ENCODE measurements around the gene RAB40C.

Gene RAB40C

DNA sequence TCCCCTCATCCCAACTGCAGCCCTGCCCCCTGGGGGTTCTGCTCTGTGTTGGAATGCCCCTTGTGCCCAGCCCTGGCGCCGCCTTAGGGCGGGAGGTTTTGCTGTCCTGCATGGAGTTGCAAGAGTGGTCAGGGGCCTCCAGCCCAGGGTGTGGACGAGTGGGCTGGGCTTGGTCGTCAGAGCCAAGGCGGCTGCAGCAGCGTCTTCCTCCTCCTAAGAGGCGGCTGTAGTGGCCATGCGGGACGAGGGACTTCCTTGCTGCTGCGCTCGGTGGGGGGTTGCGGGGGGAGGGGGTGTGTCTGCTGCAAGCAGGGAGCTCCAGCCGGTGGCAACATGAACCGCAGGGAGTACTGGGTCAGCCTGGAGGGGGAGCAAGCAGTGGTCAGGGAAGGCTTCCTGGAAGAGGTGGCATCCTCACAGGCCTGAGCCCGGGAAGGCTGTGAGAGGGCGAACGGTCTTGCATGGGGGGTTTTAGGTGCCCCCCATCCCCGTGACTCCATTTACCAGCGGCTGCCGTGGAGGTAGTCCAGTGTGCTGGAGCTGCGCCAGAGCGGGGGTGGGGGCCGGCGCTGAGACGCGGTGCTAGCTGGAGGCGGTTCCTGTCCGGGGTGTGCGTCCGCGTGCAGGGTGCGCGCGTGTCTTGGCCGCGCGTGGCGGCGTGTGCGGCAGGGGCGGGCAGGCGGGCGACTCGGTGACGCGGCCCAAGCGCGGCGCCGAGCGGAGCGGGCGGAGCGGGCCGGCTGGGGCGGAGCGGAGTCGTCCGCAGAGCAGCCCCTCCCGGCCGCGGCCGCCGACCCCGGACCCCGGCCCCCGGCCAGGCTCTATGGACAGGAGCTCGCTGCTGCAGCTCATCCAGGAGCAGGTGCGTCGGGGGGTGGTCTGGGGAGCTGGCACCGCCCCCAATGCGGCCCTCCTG, 85.4 kb downstream of the RAB40C start, which contains the start of gene RHBDL1:
TSS of gene RHBDL1 (plus strand) at position 704 of the 916 bp plus-strand sequence. CDS start at position 824, 120 bp downstream.
- Histone ChIP-seq H3K4me1 (ENCODE audit: control insufficient read depth, insufficient read depth, low read length) (peaks cover 4% of the 10 kb centered on the region), H3K36me3 (ENCODE audit: control insufficient read depth, insufficient read depth, low read length) (peaks cover 16% of the 10 kb centered on the region), H3K4me3 (ENCODE audit: low read length) (peak within 1 kb of the TSS; percentile 62), H3K27me3 (ENCODE audit: control insufficient read depth, insufficient read depth, low read length) (no peaks in the 10 kb centered on the region), H3K27ac (ENCODE audit: low read depth, low read length) (no peak within 1 kb of the TSS), H3K9ac (ENCODE audit: low read length) (no peak within 1 kb of the TSS)

DNA sequence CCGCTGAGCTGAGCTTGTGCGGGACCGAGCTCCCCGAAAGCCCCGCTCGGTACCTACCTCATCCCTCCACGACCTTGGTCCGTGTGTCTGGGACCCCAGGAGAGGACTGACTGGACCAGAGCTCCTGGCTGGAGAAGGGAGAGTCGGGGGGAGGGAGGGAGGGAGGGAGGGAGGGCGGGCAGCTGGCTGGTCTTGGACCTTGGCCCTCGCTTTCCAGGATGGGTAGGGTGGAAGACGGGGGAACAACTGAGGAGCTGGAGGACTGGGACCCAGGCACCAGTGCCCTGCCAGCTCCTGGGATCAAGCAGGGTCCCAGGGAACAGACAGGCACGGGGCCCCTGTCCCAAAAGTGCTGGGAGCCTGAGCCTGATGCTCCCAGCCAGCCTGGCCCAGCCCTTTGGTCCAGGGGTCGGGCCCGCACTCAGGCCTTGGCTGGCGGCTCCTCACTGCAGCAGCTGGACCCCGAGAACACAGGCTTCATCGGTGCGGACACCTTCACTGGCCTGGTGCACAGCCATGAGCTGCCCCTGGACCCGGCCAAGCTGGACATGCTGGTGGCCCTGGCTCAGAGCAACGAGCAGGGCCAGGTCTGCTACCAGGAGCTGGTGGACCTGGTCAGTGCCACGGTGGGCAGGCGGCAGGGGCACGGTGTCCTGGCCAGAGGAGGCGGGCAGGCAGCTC, 86.2 kb downstream of the RAB40C start:
- Histone ChIP-seq H3K9ac (ENCODE audit: low read length) (no peak overlapping the region), H3K4me3 (ENCODE audit: low read length) (peak overlapping the region; percentile 48)

DNA sequence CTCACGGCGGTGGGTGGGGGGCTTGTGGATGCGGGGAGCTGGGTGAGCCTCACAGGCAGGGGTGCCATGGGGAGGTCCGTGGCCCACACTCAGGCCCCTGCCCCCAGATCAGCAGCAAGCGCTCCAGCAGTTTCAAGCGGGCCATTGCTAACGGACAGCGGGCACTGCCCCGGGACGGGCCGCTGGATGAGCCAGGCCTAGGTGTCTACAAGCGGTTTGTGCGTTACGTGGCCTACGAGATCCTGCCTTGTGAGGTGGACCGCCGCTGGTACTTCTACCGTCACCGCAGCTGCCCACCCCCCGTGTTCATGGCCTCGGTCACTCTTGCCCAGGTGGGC, 86.7 kb downstream of the RAB40C start:
- Histone ChIP-seq H3K27ac (ENCODE audit: low read depth, low read length) (no peak overlapping the region), H3K36me3 (ENCODE audit: control insufficient read depth, insufficient read depth, low read length) (peaks cover 10% of the 10 kb centered on the region), H3K27me3 (ENCODE audit: control insufficient read depth, insufficient read depth, low read length) (no peaks in the 10 kb centered on the region), H3K4me3 (ENCODE audit: low read length) (peak overlapping the region; percentile 32), H3K9ac (ENCODE audit: low read length) (no peak overlapping the region), H3K4me1 (ENCODE audit: control insufficient read depth, insufficient read depth, low read length) (peaks cover 12% of the 10 kb centered on the region)

More for the DNA sequence above, 86.2 kb downstream of the RAB40C start:
- Histone ChIP-seq H3K27me3 (ENCODE audit: control insufficient read depth, insufficient read depth, low read length) (no peaks in the 10 kb centered on the region), H3K4me1 (ENCODE audit: control insufficient read depth, insufficient read depth, low read length) (peaks cover 8% of the 10 kb centered on the region), H3K27ac (ENCODE audit: low read depth, low read length) (no peak overlapping the region), H3K36me3 (ENCODE audit: control insufficient read depth, insufficient read depth, low read length) (peaks cover 9% of the 10 kb centered on the region)

DNA sequence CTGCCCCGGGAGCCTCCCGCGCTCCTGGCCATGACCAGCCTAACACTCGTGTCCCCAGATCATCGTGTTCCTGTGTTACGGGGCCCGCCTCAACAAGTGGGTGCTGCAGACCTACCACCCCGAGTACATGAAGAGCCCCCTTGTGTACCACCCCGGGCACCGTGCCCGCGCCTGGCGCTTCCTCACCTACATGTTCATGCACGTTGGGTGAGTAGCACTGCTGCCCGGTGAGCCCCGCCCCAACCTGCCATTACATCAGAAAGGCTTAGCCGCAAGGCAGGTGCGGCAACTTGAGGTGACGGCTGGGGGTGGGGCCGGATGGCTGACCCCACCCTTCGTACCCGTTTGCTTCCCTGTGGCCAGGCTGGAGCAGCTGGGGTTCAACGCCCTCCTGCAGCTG, 87.0 kb downstream of the RAB40C start:
- Histone ChIP-seq H3K9ac (ENCODE audit: low read length) (no peak overlapping the region), H3K27ac (ENCODE audit: low read depth, low read length) (no peak overlapping the region), H3K27me3 (ENCODE audit: control insufficient read depth, insufficient read depth, low read length) (no peaks in the 10 kb centered on the region), H3K4me3 (ENCODE audit: low read length) (no peak overlapping the region), H3K36me3 (ENCODE audit: control insufficient read depth, insufficient read depth, low read length) (peaks cover 14% of the 10 kb centered on the region), H3K4me1 (ENCODE audit: control insufficient read depth, insufficient read depth, low read length) (peaks cover 14% of the 10 kb centered on the region)

DNA sequence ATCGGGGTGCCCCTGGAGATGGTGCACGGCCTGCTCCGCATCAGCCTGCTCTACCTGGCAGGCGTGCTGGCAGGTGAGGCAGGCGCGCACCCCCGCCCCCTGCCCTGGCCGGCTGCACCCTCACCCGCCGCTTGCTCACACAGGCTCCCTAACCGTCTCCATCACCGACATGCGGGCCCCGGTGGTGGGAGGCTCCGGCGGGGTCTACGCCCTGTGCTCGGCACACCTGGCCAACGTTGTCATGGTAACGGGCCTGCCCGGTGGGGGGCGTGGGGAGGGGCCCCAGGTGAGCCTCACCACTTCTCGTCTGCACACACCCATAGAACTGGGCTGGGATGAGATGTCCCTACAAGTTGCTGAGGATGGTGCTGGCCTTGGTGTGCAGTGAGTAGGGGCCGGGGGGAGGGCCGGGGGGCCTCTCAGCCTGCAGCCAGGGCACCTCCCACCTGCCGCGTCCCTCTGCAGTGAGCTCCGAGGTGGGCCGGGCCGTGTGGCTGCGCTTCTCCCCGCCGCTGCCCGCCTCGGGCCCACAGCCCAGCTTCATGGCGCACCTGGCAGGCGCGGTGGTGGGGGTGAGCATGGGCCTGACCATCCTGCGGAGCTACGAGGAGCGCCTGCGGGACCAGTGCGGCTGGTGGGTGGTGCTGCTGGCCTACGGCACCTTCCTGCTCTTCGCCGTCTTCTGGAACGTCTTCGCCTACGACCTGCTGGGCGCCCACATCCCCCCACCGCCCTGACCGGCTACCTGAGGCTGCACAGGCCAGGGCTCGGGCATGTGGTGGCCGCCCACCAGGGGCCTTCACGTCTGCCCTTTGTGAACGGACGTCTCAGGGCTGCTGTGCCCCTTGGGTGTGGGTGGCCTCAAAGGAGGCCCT, 87.7 kb downstream of the RAB40C start:
- H3K4me1 ChIP-seq (ENCODE audit: control insufficient read depth, insufficient read depth, low read length), result peaks cover 14% of the 10 kb centered on the region
- H3K27me3 ChIP-seq (ENCODE audit: control insufficient read depth, insufficient read depth, low read length), result no peaks in the 10 kb centered on the region
- no peak overlapping the region for H3K4me3 ChIP-seq (ENCODE audit: low read length)
- no peak overlapping the region for H3K27ac ChIP-seq (ENCODE audit: low read depth, low read length)
- peaks cover 15% of the 10 kb centered on the region for H3K36me3 ChIP-seq (ENCODE audit: control insufficient read depth, insufficient read depth, low read length)
- H3K9ac ChIP-seq (ENCODE audit: low read length), result no peak overlapping the region

DNA sequence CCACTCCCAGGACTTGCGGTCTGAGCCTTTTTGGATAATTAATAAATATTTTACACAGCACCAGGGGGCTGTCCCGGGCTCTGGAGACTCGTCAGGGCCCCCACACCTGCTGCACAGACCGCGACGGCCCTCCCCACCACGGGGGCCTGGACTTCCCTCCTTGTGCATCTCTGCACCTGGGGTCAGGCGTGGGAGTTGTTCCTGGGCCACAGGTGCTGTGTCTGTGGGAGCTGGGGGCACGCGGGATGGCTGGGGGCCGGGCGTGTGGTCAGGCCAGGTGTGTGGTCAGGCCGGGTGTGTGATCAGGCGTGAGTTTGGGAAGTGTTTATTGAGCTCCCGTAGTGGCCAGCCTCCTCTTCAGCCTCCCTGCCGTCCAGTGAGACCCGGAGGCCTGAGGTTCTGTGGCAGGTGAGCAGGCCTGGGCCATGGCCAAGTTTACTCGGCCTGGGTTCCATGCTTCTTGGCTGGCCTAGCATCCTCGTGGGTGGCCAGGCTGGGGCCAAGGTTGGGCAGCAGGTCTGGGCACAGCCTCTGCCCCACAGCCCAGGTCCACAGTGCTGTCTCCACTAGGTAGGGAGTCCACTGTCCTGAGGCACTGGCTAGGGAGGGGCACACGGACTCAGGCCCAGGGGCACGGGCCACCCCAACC, 88.5 kb downstream of the RAB40C start:
- H3K4me1 ChIP-seq (ENCODE audit: control insufficient read depth, insufficient read depth, low read length), result peaks cover 16% of the 10 kb centered on the region

More for the DNA sequence above, 88.5 kb downstream of the RAB40C start:
- H3K4me3 ChIP-seq (ENCODE audit: low read length), result no peak overlapping the region
- H3K36me3 ChIP-seq (ENCODE audit: control insufficient read depth, insufficient read depth, low read length), result peaks cover 15% of the 10 kb centered on the region
- H3K27me3 ChIP-seq (ENCODE audit: control insufficient read depth, insufficient read depth, low read length), result no peaks in the 10 kb centered on the region
- H3K27ac ChIP-seq (ENCODE audit: low read depth, low read length), result no peak overlapping the region
- no peak overlapping the region for H3K9ac ChIP-seq (ENCODE audit: low read length)

Data from rectal smooth muscle tissue (tissue), 1 donor.